ENCODE data around the gene DUSP22. TPM values are rescaled to one million over a fixed set of nuclear protein-coding genes. Genes with fewer than 3 reads are reported as not detected.
"Not testable (repeated sequence)": the region's sequence is repeated elsewhere in the genome, so short reads cannot be mapped to it uniquely, and the experiment has no call there.

The DUSP22 gene
- polyA plus RNA-seq, 4 donors: 22.2 to 24.6 (median 23.3) TPM

DNA sequence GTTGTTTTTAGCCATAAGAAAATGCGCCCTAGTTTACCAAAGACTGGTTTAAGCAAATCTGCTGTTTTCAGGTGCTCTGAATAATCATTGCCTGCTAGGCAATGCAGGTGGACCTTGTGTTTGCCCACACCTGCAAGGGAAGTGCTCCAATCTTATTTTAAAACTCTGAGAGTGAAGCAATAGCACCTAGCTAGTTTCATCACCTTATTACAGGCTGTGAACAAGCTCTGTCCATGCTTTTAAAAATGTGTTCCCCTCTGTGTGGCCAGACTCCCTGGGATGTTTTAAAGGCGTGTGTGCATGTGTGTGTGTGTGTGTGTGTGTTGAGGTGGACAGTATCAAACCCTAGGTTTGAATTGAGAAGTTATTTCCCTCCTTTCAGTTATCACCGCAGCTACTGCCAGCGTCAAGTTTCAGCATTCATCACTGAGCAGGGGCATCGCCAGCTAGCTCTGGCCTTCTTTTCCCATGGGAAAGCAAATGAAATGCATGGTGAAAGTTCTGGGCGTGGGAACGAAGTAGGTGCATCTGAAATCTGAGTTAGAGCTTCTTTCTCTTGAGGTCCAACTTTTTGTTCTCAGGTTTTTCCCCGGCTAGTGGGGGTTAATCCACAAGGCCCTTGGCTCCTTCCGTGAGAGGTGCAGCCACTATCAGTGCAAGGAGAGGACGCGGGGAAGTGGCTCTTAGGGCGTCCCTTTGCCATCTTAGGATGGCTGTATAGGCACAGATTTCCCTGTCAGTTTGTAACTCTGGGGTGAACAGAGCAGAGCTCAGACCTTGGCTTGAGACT is 30.8 kb downstream of the DUSP22 start:
- DNase-seq (ENCODE audit: low read depth in 4 of 4, low spot score in 3 of 4): no peak

DNA sequence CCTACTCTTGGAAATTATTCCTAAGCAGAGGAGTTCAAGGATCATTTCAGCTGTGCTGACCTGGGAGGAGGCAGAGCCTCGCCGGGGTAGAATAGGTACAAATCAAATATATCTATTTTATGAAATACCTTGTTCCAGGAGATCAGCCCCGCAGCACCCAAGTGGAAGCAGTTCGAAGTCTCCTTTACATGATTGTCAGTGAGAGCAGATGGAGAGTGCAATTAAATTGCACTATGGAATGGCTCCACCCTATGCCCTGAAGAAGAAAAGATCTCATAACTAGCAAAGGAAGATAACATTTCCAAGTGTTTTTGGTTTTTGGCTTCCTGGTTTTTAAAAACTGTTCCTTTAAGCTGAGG is 31.4 kb downstream of the DUSP22 start:
- DNase-seq (ENCODE audit: low read depth in 4 of 4, low spot score in 3 of 4): no peak

DNA sequence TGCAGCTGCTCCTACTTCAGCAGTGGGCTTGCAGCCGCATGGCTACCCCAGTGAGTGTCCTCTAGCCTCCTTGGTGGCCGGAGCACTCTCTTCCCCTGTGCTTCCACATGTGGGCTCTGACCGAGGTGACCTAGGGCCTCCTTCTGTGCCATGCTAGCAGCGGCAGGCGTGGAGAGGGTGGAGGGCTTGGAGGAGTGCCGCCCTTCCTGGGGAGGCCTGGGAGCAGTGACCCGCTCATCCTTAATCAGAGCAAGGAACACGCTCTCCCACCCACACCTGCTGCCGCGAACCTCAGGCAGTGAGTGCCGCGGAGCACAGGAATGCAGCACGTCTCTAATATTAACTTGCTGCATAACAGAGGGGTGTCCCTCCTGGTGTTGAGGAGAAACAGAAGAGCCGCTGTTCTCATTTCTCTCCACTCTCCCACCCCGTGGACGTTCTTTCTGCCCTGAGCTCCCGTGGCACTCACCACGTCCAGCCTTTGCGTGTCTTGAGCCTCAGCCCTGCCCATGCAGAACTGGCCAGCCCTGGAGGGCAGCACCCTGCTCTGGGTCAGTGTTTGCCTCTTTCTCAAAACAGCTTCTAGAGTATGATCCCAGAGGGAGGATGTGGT is 31.9 kb downstream of the DUSP22 start:
- no peak for DNase-seq (ENCODE audit: low read depth in 4 of 4, low spot score in 3 of 4)

GRCh38 chr6:324729-325125 is 32.4 kb downstream of the DUSP22 start:
- no peak for DNase-seq (ENCODE audit: low read depth in 4 of 4, low spot score in 3 of 4)

- DNase-seq (ENCODE audit: low read depth in 4 of 4, low spot score in 3 of 4): not testable (repeated sequence)
Observed at GRCh38 chr6:325161-325860, 33.0 kb downstream of the DUSP22 start.

GRCh38 chr6:326066-326465 is 33.8 kb downstream of the DUSP22 start:
- DNase-seq (ENCODE audit: low read depth in 4 of 4, low spot score in 3 of 4): not testable (repeated sequence)

DNA sequence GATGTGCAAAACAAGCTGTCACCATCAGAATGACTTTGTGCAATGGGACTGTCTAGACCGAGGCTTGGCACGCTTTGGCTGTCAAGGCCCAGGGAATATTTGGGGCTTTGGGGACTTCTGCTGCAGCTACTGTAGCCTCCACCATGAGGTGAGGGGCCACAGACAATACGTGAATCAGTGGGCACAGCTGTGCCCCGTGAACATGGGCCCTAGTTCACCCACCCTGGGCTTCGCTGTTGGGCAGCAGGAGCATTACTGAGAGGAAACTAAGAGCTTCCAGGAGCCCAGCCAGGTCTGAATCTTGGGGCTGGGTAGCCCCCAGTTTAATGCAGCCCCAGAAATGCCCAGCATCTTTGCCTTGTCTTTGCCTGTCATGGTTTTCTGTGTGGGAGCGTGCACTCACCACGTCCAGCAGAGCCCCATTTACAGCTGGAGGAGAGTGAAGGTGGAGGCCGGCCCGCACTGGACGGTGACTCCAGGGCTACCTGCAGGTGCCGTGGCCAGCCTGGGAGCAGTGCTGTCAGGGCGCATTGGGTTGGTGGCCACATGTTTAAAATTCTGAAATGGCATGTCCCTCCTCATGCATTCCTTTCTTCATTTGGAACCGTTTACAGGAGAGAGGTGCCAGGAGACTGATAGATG is 34.7 kb downstream of the DUSP22 start:
- no peak for DNase-seq (ENCODE audit: low read depth in 4 of 4, low spot score in 3 of 4)

- no peak for DNase-seq (ENCODE audit: low read depth in 4 of 4, low spot score in 3 of 4)
Observed at GRCh38 chr6:327538-328116, 35.3 kb downstream of the DUSP22 start.

GRCh38 chr6:328136-328670 is 35.9 kb downstream of the DUSP22 start:
- DNase-seq (ENCODE audit: low read depth in 4 of 4, low spot score in 3 of 4): no peak

GRCh38 chr6:328924-329323 is 36.6 kb downstream of the DUSP22 start:
- no peak for DNase-seq (ENCODE audit: low read depth in 4 of 4, low spot score in 3 of 4)

- peak; percentile 45 to 61 (median 52) for DNase-seq (ENCODE audit: low read depth in 4 of 4, low spot score in 3 of 4)
Observed at GRCh38 chr6:329888-330691, 37.8 kb downstream of the DUSP22 start.

GRCh38 chr6:330948-331347 is 38.7 kb downstream of the DUSP22 start:
- no peak for DNase-seq (ENCODE audit: low read depth in 4 of 4, low spot score in 3 of 4)

DNA sequence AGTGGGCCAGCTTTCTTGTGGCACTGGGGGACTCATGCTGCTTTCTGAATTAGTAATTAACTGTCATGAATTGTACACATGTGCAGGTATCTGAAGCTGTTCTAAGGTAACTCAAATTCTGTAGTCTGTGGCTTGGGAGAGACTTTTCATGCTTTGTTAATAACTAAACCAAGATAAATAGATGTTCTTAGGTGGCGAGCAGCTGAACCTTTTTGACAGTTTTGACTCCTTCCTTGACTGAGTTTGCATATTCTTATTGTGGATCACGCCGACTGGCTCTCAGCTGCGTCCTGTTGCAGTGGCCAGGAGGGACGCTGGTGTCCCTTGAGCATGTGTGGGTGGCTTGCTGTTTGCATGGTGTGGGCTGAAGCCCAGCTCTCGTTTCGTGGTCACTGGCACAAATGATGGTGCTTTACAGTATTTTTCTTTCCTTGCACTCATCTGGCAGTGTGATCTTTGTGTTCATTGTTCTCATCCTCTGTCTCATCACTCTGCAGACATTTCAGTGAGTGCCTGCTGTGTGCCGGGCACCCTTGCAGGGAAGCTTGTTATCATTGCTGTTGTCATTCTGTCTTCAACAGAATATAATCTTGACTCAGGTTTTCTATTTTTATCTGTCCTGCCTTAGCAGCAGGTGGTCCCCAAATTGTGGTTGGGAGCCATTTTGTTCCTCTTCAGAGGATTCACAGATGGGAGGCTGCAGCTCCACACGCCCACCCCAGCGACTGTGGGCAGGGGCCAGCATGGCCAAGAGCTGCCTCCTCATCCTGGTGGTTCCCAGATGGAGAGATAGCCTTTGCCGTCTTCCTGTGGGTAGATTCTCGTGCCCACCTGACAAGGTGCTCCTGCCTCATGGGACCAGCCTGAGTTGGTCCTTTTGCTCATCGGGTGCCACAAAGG is 39.6 kb downstream of the DUSP22 start:
- no peak for DNase-seq (ENCODE audit: low read depth in 4 of 4, low spot score in 3 of 4)

DNA sequence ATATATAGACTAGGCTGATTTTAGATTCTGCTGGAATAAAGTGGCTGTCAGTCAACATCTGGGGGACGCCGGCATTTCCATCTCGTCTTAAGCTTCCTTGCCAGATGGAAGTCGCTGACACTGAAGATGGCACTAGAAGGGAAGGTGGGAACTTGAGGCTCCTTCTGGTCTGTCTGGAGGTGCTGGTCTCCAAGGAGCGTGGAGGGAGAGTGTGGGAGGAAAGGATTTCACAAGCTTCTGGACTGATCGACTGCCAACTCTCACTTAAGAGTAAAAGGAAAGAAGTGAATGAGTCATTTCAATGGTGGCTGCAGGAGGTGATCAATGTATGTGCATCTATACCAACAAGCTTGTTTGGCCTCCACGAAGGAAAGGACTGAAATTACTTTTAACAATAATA is 40.4 kb downstream of the DUSP22 start:
- no peak for DNase-seq (ENCODE audit: low read depth in 4 of 4, low spot score in 3 of 4)

GRCh38 chr6:333379-334002 is 41.2 kb downstream of the DUSP22 start:
- DNase-seq (ENCODE audit: low read depth in 4 of 4, low spot score in 3 of 4): no peak

DNA sequence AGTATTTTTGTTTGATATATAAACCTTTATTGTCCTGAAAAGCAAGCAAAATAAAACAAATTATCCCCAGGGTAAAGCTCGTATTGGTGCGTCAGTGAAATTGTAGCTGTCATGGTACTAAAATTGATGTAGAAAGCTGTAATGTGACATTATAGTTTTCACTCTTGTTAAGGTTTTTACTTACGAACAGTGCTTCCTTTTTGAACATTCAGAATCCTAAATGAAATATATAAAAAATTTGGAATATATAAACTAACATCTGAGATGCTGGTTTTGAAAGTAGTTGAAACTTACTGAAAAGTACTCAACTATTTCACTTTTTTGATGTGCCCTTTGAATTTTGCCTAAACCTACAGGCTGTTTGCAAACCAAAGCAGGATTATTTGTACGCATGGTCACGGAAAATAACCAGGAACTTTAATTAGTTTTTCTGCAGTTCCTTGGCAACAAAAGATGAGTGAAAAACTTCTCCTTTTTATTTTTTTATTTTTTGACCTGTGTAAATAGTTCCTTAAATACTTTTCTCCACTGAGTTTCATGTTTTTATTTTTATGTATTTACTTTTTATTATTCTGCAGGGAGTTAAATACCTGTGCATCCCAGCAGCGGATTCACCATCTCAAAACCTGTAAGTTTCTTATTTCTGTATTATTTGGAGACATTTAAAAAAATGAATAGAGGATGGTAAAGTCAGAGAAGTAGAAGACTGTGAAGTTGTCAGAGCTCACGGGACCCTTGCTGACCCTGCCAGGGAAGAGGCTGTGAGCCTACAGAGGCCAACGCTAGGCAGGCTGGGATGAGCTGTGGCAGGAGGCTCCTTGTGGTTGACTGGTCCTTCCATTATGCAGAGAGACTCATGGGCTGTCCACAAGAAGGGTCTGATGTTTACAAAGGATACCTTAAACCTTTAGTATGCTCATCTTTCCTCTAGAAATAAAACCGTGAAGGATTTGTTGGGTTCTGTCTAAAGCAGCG is 42.5 kb downstream of the DUSP22 start:
- DNase-seq (ENCODE audit: low read depth in 4 of 4, low spot score in 3 of 4): no peak

GRCh38 chr6:335572-335971 is 43.3 kb downstream of the DUSP22 start:
- DNase-seq (ENCODE audit: low read depth in 4 of 4, low spot score in 3 of 4): no peak

Measured in right renal pelvis (tissue), 4 donors.